B cell (primary cell): Measurements from ENCODE around the gene PURB. TPM values are rescaled to one million over a fixed set of nuclear protein-coding genes. Genes with fewer than 3 reads are reported as not detected.

Experiments used
- ATAC-seq: fragments of 200-7000 bp; cut with Tn5 transposase; one replicate; pipeline ENCODE4 v1.10.0; 2021; ENCODE audit warnings: low read depth, mild to moderate bottlenecking, moderate number of reproducible peaks, moderate library complexity
- CTCF ChIA-PET: fragments of 350-600 bp; sonication (Branson Sonifier 250); formaldehyde crosslinking; loops from one replicate; lab custom pipeline; 2021; ENCODE audit warnings: antibody characterized with exemption, inconsistent platforms; lab: Charles Lee
- POLR2A ChIA-PET: fragments of 350-600 bp; sonication (Branson Sonifier 250); formaldehyde crosslinking; loops from one replicate; lab custom pipeline; 2021; ENCODE audit warnings: antibody characterized with exemption; lab: Charles Lee
- DNase-seq: peaks from one replicate; pipeline ENCODE4 v3.0.0; 2013
- H2AFZ ChIP-seq: 2 replicates; pipeline ENCODE4 v1.6.1; 2012; ENCODE audit warnings: mild to moderate bottlenecking, low read depth, low read length; ENCODE audit not compliant: insufficient read depth, poor library complexity, severe bottlenecking
- H3K27ac ChIP-seq, 2 donors: 1 replicate in 1 of 2; 2 replicates in 1 of 2; pipeline ENCODE4 v1.5.1; 2012 to 2013; ENCODE audit warnings: low read length in 2 of 2, mild to moderate bottlenecking in 2 of 2, moderate library complexity in 1 of 2
- H3K27me3 ChIP-seq, 4 experiments: fragments of 200-600 bp in 1 of 4; sonication (generic) in 1 of 4; replicated peaks in 1 of 4; 1 replicate in 2 of 4; 2 replicates in 2 of 4; pipeline versions ENCODE4 v1.6.1 to v1.7.0; 2013 to 2016; ENCODE audit warnings: low read length in 3 of 4, mild to moderate bottlenecking in 2 of 4, mixed read lengths in 1 of 4, moderate library complexity in 1 of 4; ENCODE audit not compliant: insufficient read depth in 4 of 4, control insufficient read depth in 3 of 4; ENCODE audit errors: control extremely low read depth in 1 of 4
- H3K36me3 ChIP-seq, 2 experiments: replicated peaks in 1 of 2; 1 replicate in 1 of 2; 2 replicates in 1 of 2; pipeline versions ENCODE4 v1.6.1 to v1.7.1; 2013; ENCODE audit warnings: low read length in 1 of 2; ENCODE audit not compliant: insufficient read depth in 2 of 2, control insufficient read depth in 1 of 2; ENCODE audit errors: control extremely low read depth in 1 of 2, extremely low read depth in 1 of 2
- H3K4me1 ChIP-seq, 2 donors: fragments of 200-600 bp in 1 of 2; sonication (generic) in 1 of 2; 1 replicate in 1 of 2; 2 replicates in 1 of 2; pipeline versions ENCODE4 v1.5.1 to v1.6.1; 2013 to 2017; ENCODE audit warnings: low read length in 2 of 2; ENCODE audit not compliant: control insufficient read depth in 2 of 2, insufficient read depth in 2 of 2
- H3K4me2 ChIP-seq: replicated peaks from 2 replicates; pipeline ENCODE3; 2012; ENCODE audit warnings: mild to moderate bottlenecking, low read depth, low read length; ENCODE audit not compliant: poor library complexity, severe bottlenecking
- H3K4me3 ChIP-seq, 5 experiments: fragments of 200-600 bp in 1 of 5; sonication (generic) in 1 of 5; 1 replicate in 3 of 5; 2 replicates in 2 of 5; pipeline versions ENCODE4 v1.5.1 to v1.7.0; 2011 to 2016; ENCODE audit warnings: low read length in 4 of 5, mild to moderate bottlenecking in 4 of 5, low read depth in 2 of 5, control low read depth in 1 of 5, moderate library complexity in 1 of 5; ENCODE audit not compliant: insufficient read depth in 1 of 5; ENCODE audit errors: control extremely low read depth in 1 of 5, extremely low read depth in 1 of 5
- H3K79me2 ChIP-seq: fragments of 200-600 bp; sonication (generic); one replicate; pipeline ENCODE4 v1.6.0; 2016; ENCODE audit warnings: low read length; ENCODE audit not compliant: control insufficient read depth, insufficient read depth
- H3K9ac ChIP-seq: fragments of 200-600 bp; sonication (generic); 2 replicates; pipeline ENCODE4 v1.6.1; 2017; ENCODE audit warnings: mild to moderate bottlenecking, low read length, moderate library complexity
- H3K9me3 ChIP-seq, 3 donors: one replicate each; pipeline versions ENCODE4 v1.6.1 to v1.7.1; 2013; ENCODE audit warnings: low read length in 2 of 3; ENCODE audit not compliant: control insufficient read depth in 2 of 3, insufficient read depth in 1 of 3; ENCODE audit errors: control extremely low read depth in 1 of 3
- H4K20me1 ChIP-seq: 2 replicates; pipeline ENCODE4 v1.6.0; 2012; ENCODE audit warnings: mild to moderate bottlenecking, low read length; ENCODE audit not compliant: insufficient read depth, control insufficient read depth, poor library complexity, severe bottlenecking
- H3K27ac Mint-ChIP-seq: one replicate; pipeline ENCODE4 v1.8.0; 2021; ENCODE audit warnings: mixed read lengths
- H3K27me3 Mint-ChIP-seq: one replicate; pipeline ENCODE4 v1.8.0; 2021; ENCODE audit warnings: mixed read lengths
- H3K4me1 Mint-ChIP-seq: one replicate; pipeline ENCODE4 v1.8.0; 2021; ENCODE audit warnings: mixed read lengths
- H3K4me3 Mint-ChIP-seq: one replicate; pipeline ENCODE4 v1.8.0; 2021; ENCODE audit warnings: mixed read lengths
- H3K9me3 Mint-ChIP-seq: one replicate; pipeline ENCODE4 v1.8.0; 2022; ENCODE audit warnings: mixed read lengths; ENCODE audit not compliant: insufficient read depth
- EZH2 ChIP-seq: IDR thresholded peaks from 2 replicates; pipeline ENCODE4 v1.6.1; 2012; ENCODE audit warnings: borderline replicate concordance, low read depth, mild to moderate bottlenecking, moderate library complexity, low read length; ENCODE audit not compliant: insufficient read depth, poor library complexity, severe bottlenecking
- WGBS: methylation state at CpG from one replicate; pipeline ENCODE4 v1.1.5; 2013; ENCODE audit warnings: missing lambda C conversion rate; ENCODE audit not compliant: insufficient coverage; 5-methylcytosine and 5-hydroxymethylcytosine counted together
- intact Hi-C: fragments of 100-400 bp; cut with micrococcal nuclease; formaldehyde crosslinking; loops from one replicate; pipeline ENCODE4 v1.10.0; 2022
- polyA plus RNA-seq: library from polyadenylated mRNA; depleted of rRNA; stranded (reverse); fragments of >200 nt; gene quantifications from 2 replicates; pipeline ENCODE4 v1.2.3, GENCODE V29; 2012
- total RNA-seq, 2 donors: library from RNA; stranded (reverse); fragments of 120-200 nt in 1 of 2; gene quantifications; 1 replicate in 1 of 2; 2 replicates in 1 of 2; pipeline versions ENCODE4 v1.2.3 to v1.2.4, GENCODE V29; 2013 to 2022
- TF ChIP-seq, protein P1 (sequence below): fragments of 200-600 bp; IDR thresholded peaks from one replicate; pipeline ENCODE4 v1.8.0; 2022; ENCODE audit warnings: antibody characterized with exemption, mild to moderate bottlenecking

Gene PURB
- total and polyA plus RNA-seq, 2 donors (not counting 1 experiment from before 2014, with no cell fraction given): 6.4 to 28.6 TPM

DNA sequence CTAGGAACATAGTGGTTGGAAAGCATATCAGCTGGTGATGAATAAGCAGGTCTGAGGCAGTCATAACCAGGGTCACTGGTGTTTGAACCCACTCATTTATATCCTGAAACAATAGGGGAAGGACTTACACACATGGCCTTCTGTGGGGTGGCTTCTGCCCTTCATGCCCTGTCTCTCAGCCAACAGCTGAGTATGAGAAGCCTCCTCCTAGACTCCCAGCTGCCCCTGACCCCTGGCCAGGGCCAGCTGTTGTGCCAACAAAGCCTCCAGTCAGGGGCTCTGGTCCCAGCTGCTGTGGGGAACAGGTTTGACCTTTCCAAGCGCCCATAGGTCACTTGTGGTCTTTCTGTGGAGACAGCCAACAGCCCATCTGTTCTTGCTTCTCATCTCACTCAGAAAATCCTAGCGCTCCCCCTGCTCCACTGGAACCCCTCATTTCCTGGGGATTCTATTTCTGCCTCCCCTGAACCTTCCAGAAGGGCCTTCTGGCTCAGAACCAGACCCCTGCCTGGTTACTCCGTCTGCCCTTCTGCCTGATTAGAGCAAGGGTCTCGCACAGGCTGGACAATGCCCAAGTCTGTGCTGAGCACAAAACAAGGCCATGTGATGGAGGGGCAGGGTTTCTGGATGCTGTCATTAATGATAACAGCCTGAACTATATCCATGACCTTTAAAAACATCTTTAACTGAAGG lies 9.7 kb upstream of the PURB start:
- Mint-ChIP-seq H3K27ac (no peak overlapping the region), H3K4me1 (peaks cover 3% of the 10 kb centered on the region), H3K9me3 (no peaks in the 10 kb centered on the region), H3K27me3 (no peaks in the 10 kb centered on the region), H3K4me3 (no peak overlapping the region)
- Histone ChIP-seq H3K79me2 (no peaks in the 10 kb centered on the region), H2AFZ (no peak overlapping the region), H3K9ac (no peak overlapping the region), H3K4me1 (no peaks in the 10 kb centered on the region), H3K27me3 (no peaks in the 10 kb centered on the region), H3K9me3 (no peaks in the 10 kb centered on the region), H3K4me2 (no peak overlapping the region), H3K4me3 (no peak overlapping the region), H3K36me3 (no peaks in the 10 kb centered on the region), H4K20me1 (no peaks in the 10 kb centered on the region), H3K27ac (no peak overlapping the region)
- no peak for ATAC-seq
- WGBS: 90% methylated on average over 4 of the region's 4 CpGs
- no peak for TF ChIP-seq EZH2
- TF ChIP-seq, protein P1, sequence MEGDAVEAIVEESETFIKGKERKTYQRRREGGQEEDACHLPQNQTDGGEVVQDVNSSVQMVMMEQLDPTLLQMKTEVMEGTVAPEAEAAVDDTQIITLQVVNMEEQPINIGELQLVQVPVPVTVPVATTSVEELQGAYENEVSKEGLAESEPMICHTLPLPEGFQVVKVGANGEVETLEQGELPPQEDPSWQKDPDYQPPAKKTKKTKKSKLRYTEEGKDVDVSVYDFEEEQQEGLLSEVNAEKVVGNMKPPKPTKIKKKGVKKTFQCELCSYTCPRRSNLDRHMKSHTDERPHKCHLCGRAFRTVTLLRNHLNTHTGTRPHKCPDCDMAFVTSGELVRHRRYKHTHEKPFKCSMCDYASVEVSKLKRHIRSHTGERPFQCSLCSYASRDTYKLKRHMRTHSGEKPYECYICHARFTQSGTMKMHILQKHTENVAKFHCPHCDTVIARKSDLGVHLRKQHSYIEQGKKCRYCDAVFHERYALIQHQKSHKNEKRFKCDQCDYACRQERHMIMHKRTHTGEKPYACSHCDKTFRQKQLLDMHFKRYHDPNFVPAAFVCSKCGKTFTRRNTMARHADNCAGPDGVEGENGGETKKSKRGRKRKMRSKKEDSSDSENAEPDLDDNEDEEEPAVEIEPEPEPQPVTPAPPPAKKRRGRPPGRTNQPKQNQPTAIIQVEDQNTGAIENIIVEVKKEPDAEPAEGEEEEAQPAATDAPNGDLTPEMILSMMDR: no peak
- CTCF ChIA-PET: no interaction called here
- POLR2A ChIA-PET: no interaction called here
- intact Hi-C loops: no loop called here
- no peak for DNase-seq

DNA sequence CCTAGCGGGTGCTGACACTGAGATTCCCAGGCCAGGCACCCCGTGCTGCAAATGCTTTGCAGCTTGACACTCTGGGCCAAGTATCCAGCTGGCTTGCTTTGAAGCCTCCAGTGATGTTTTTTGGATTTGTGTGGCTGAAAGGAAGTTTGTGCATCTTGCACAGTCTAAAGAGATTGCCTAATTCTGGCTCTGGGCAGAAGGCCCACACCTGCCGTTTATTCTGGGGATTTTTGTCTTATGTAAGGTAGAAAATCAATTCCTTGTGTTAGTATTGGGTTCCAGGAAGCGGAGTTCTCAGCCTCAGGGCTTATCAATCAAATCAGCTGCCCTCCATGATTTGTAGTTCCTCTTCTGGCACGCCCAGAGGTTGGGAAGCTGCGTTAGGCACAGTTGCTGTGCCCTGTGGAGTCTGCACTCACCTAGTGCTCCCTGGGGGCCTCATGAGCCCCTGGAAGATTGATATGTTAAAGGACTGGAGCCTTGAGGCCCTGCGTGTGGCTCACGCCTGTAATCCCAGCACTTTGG lies 8.4 kb upstream of the PURB start:
- Histone ChIP-seq H3K36me3 (no peaks in the 10 kb centered on the region), H2AFZ (no peak overlapping the region), H3K79me2 (no peaks in the 10 kb centered on the region), H3K4me1 (no peaks in the 10 kb centered on the region), H3K9ac (no peak overlapping the region), H4K20me1 (no peaks in the 10 kb centered on the region), H3K27me3 (no peaks in the 10 kb centered on the region), H3K27ac (no peak overlapping the region), H3K9me3 (no peaks in the 10 kb centered on the region), H3K4me2 (no peak overlapping the region), H3K4me3 (no peak overlapping the region)
- H3K27ac Mint-ChIP-seq: no peak overlapping the region
- ChIA-PET CTCF (no interaction called here), POLR2A (no interaction called here)
- intact Hi-C loops: no loop called here
- H3K4me1 Mint-ChIP-seq: peaks cover 3% of the 10 kb centered on the region
- no peaks in the 10 kb centered on the region for H3K27me3 Mint-ChIP-seq
- no peaks in the 10 kb centered on the region for H3K9me3 Mint-ChIP-seq
- DNase-seq: no peak
- WGBS: 79% methylated on average over 8 of the region's 8 CpGs
- no peak for ATAC-seq
- TF ChIP-seq, protein P1: no peak
- no peak for TF ChIP-seq EZH2
- no peak overlapping the region for H3K4me3 Mint-ChIP-seq
